HG02798 (cell line): ENCODE measurements around the gene CDC25A.
"Not testable (repeated sequence)": the region's sequence is repeated elsewhere in the genome, so short reads cannot be mapped to it uniquely, and the experiment has no call there.

Source experiments
- ATAC-seq: cut with Tn5 transposase; IDR thresholded peaks from one replicate; pipeline ENCODE4 v1.9.1; 2021; ENCODE audit warnings: mild to moderate bottlenecking; ENCODE audit not compliant: unreplicated experiment, poor library complexity

CDC25A gene

GRCh38 chr3:48188266-48189201 lies at the start of gene CDC25A:
CDC25A (minus strand) TSS chr3:48188417; CDS start chr3:48187947, 470 bp downstream.
- peak; percentile 95 for ATAC-seq

DNA sequence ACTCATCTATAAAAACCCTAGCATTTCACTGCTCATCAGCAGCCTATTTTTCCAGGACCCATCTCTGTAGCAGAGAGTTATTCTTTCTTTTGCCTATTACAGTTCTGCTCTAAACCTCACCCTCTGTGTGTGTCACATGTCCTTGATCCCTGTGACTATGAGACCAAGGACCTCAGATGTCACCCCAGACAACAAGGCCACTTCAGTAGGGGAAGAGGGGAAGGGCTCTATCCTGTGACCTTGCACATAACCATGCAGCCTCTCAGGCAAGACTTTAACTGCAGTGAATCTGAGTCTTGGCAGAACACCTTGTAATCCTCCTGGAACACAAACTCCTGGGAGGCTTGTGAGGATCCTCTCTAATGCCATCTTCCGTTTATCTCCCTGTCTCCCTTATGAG lies 48.3 kb upstream of the CDC25A start:
- no peak for ATAC-seq

DNA sequence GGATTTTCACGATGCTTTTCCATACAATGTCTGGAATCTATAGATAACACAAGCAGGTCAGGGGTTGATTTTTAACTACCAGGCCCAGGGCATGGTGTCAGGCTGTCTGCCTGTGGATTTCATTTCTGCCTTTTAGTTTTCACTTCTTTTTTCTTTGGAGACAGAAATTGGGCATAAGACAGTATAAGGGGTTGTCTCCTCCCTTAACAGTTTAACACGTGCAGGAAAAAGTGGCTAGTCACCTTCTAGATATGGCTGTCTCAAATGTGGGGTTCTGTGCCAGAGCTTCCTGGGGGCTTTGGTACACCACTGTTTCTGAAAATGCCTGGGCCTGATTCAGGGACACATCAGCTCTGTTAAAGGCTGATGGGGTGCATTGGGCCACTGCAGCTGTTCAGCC lies 45.3 kb upstream of the CDC25A start:
- no peak for ATAC-seq

- ATAC-seq = peak; percentile 73
Observed at GRCh38 chr3:48232734-48233133, 44.5 kb upstream of the CDC25A start.

- ATAC-seq = peak; percentile 9
Observed at GRCh38 chr3:48232232-48232631, 44.0 kb upstream of the CDC25A start.

DNA sequence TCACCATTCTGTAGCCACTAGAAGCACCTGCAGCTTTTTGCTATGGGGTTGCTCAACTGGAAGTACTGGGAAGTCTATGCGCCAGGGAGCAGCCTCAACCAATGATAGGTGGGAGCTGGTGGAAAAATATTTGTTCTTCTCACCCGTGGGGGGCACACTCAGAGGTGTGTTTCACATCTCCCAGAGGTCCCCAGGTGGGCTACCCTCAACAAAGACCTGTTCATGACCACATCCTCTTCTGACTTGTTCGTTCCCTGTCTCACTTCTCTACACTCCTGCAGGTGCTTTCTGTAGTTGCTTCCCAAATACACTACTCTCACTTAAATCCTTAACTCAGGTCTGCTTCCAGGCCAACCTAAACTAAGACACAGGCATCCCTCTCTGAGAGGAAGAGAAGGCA lies 38.7 kb upstream of the CDC25A start:
- ATAC-seq = no peak

- no peak for ATAC-seq
Observed at GRCh38 chr3:48225587-48225986, 37.4 kb upstream of the CDC25A start.

DNA sequence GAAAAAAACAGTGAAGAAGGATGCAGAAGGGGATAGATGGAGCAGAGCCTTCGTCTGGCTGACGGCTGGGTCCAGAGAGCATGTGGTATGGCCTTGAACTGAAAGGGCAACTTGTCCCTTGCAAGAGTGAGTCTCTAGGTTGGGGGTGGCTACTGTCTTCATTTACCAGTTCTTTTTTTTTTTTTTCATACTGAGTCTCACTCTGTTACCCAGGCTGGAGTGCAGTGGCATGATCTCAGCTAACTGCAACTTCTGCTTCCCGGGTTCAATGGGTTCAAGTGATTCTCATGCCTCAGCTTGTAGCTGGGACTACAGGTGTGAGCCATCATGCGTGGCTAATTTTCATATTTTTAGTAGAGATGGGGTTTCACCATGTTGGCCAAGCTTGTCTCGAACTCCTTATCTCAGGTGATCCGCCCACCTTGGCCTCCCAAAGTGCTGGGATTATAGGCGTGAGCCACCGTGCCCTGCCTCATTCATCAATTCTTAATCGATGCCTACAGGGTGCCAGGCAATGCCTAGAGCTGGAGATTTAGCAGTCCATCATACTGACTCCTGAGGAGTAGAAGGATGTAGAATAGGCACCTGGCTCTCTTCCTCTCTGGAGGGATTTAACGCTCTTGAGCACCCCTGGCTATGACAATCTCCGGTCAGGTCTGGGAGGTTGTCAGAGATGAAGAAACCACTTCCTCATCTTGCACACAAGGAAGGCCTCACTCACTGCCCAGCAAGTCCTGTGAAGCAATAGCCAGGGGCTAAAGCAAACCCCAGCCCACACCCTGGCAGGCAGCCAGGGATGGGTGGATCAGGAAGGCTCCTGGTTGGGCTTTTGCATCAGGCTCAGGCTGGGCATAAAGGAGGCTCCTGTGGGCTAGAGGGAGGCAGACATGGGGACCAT lies 34.6 kb upstream of the CDC25A start, which contains the start of gene CAMP:
TSS of gene CAMP (plus strand) at position 880 of the 898 bp plus-strand sequence. CDS start at position 897, 17 bp downstream.
- peak; percentile 61 for ATAC-seq

DNA sequence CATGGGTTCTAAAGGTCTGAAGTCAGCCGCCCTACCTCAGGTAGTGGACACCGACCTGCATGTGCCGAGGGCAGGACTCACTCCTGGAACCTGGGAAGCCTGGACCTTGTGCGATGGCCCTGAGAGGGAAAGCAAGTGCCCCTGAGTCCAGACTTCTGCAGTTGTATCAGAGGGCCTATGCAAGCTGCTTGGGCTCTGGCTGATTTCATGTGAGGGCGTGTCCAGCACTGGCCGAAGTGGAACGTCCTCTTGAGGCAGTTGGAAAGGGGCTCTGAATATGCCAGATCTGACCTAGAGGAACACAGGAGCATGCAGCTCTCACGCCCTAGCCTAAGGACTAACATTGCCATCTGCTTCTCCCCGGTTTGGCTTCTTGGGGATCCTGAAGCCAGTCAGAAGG lies 32.5 kb upstream of the CDC25A start:
- no peak for ATAC-seq

- ATAC-seq = no peak
Observed at GRCh38 chr3:48219543-48219942, 31.3 kb upstream of the CDC25A start.

DNA sequence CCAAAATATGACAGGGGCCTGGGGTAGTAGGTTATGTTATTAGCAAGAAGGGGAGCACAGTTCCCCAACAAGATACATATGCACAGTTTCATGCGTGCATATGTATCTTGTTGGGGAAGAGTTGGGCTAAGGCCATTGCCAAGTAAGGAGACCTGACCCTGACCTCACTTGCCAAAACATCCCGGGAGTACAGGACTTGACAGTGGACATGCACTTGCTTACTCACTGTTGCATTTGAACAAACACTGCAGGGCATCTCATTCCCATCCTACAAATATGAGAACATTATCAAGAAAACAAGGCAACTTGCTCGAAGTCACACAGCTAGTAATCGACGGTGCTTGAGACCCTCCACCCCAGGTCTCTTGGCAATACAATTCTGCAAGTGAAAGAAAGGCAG lies 30.3 kb upstream of the CDC25A start:
- no peak for ATAC-seq

- ATAC-seq = no peak
Observed at GRCh38 chr3:48217449-48217848, 29.2 kb upstream of the CDC25A start.

GRCh38 chr3:48215876-48216275 lies 27.7 kb upstream of the CDC25A start:
- ATAC-seq = no peak

- ATAC-seq = no peak
Observed at GRCh38 chr3:48215466-48215865, 27.2 kb upstream of the CDC25A start.

- ATAC-seq = no peak
Observed at GRCh38 chr3:48215019-48215418, 26.8 kb upstream of the CDC25A start.

- ATAC-seq = no peak
Observed at GRCh38 chr3:48214225-48214624, 26.0 kb upstream of the CDC25A start.

DNA sequence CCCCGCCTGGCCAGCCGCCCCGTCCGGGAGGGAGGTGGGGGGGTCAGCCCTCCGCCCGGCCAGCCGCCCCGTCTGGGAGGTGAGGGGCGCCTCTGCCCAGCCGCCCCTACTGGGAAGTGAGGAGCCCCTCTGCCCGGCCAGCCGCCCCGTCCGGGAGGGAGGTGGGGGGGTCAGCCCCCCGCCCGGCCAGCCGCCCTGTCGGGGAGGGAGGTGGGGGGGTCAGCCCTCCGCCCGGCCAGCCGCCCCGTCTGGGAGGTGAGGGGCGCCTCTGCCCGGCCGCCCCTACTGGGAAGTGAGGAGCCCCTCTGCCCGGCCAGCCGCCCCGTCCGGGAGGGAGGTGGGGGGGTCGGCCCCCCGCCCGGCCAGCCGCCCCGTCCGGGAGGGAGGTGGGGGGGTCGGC lies 23.6 kb upstream of the CDC25A start:
- not testable (repeated sequence) for ATAC-seq

- not testable (repeated sequence) for ATAC-seq
Observed at GRCh38 chr3:48210534-48210933, 22.3 kb upstream of the CDC25A start.

DNA sequence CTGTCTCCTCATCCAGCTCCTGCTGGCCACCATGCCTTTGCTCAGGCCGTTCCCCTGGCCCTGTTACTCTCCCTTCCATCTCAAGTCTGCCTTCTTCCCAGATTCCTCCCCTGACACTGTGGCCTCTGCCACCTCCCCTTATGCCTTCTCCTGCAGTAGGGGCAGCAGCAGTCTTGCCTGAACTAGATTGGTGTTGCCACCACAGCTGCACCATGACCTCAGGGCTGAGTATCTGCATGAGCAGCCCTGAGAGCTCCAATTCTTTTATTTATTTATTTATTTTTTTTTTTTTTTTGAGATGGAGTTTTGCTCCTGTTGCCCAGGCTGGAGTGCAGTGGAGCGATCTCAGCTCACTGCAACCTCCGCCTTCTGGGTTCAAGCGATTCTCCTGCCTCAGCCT lies 21.2 kb upstream of the CDC25A start:
- no peak for ATAC-seq

GRCh38 chr3:48208076-48208475 lies 19.9 kb upstream of the CDC25A start:
- no peak for ATAC-seq

GRCh38 chr3:48202632-48203031 lies 14.4 kb upstream of the CDC25A start:
- no peak for ATAC-seq
